ENCODE data around the gene SLC9A9. TPM values are rescaled to one million over a fixed set of nuclear protein-coding genes. Genes with fewer than 3 reads are reported as not detected.

The SLC9A9 gene
- total RNA-seq, 1 experiment from 2014 or later, result 0.84 TPM

DNA sequence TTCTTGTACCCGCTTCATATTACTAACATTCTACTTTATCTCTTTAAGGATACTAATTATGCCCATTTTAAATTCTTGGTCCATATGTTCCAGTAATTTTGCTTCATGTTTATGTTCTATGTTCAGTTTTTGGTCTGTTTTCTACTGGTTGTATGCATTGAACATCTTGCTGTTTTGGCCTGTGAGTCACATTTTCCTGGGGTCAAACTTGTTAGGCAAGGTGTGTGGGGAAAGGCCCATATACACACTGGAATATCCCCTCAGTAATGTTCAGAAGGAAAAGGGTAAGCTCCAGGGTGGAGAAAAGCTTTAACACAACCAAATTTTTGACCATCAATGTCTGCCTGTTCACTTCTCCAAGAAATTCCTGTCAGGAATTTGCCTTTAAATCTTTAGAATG is 337.7 kb downstream of the SLC9A9 start:
- no peak for DNase-seq (ENCODE audit: low read depth)

DNA sequence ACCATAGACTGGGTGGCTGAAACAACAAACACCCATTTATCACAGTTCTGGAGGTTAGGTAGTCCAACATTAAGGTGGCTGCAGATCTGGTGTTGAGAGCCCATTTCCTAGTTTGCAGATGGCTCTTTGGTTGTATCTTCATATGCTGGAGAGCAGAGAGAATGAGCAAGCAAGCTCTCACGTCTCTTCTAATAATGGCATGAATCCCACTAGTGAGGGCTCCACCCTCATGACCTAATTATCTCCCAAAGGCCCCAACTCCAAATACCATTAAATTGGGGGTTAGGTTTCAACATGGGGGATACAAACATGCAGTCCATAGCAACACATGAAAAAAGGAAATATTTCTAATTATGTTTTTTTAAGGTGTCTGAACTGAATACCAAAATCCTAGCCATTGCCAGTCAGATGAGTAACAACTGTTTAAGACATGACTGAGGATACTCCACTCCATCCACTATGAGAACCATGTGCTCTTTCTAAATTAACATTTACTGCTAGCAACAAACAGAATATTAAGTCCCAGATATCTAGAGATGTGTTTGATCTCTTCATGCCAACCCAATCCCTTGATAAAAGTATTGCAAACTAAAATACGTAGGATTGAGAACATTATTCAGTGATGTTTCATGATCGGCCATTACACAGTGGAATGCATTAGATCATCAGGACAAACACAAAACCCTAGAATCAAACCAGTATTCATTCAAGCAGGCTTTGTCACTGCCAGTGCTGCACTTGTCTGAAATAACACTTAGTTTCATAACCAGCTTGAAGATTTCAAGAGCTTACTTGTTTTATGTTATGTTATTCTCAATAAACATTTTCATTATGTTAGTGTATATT is 340.3 kb downstream of the SLC9A9 start:
- DNase-seq (ENCODE audit: low read depth), result peak; percentile 18

DNA sequence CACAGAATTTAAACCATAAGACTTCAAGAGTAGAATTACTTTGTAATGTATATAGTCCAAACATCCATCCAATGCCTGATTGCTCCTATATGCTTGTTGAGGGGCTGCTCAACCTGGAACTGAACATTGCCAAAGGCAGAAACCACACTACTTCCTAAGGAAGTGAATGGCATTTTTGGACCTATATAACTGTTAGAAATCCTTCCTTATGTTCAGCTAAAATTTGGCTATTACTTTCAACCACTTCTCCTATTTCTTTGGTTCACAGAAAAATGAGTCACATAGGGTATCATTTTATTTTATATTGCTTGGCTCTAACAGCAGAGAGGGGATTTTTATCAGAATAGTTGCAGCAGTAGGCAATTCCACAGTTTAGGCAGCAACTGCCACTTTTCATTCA is 342.1 kb downstream of the SLC9A9 start:
- no peak for DNase-seq (ENCODE audit: low read depth)

DNA sequence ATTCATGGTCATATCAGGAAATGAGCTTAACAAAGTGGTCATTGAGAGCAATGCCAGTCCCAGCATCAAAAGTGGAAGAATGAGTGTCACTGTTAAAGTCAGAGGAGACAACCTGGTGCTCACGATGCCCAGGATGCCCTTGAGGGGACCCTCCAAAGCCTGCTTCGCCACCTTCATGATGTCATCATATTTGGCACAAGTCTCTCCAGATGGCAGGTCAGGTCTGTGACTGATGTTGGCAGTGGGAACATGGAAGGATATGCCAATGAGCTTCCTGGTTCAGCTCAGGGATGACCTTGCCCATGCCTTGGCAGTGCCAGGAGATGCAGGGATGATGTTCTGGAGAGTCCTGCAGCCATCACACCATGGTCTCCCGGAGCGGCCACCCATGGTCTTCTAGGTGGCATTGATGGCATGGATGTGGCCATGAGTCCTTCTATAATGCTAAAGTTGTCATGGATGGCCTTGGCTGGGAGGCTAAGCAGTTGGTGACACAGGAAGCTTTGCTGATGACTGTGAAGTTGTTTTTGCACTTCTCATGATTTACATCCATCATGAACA is 344.9 kb downstream of the SLC9A9 start:
- DNase-seq (ENCODE audit: low read depth), result no peak

DNA sequence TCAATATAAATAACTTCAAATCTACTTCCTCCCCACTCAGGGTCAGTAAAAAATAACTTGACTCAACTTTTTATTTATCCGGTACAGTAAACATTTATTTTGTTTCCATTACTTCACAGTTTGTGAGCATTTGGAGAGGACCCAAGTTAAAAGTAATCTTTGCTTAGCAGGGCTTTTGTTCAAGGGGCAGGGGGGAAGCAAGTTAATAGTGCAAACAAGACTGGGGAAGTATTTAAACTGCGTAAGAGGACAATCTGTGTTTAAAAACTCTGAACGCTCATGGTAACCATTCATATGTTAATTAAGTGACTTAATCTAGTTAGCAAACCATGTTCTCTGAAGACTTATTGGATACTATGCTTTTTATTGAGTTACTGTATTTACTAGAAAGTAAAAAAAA is 346.2 kb downstream of the SLC9A9 start:
- no peak for DNase-seq (ENCODE audit: low read depth)

DNA sequence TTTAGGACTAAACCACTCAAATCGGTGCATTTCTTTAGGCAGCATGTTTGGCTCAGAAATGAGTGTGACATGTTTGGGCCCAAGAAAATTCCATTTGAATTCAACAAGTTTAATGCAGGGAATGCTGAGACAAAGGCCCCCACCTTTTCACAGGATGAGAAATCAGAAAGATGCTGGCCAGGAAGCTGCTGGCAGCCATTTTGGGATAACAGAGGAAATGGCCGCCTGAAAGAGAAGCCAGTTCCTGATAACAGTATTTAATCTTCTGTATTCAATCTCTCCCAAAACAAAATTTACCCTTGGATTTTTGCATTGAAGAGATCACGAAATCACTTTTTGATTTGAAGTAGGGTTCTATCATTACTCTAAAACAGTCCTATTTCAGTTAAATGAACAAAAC is 350.9 kb downstream of the SLC9A9 start:
- no peak for DNase-seq (ENCODE audit: low read depth)

DNA sequence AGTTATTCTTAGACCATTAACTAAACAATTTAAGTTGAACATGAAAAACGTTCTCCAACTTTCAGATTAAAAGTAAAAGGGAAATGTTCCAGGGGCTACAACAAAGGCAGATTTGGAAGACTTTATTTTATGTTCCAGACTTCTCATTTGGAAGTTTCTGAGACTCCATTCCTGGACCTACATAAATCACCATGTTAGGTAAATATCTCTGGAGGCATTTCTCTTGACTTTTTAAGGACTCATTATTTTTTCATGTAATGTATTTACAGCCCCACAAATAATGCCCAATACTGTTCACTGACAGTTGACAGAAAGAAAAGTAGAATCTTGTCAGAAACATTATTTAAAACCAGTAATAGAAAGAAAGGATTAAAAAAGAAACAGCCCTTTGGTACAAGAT is 352.1 kb downstream of the SLC9A9 start:
- DNase-seq (ENCODE audit: low read depth), result no peak

DNA sequence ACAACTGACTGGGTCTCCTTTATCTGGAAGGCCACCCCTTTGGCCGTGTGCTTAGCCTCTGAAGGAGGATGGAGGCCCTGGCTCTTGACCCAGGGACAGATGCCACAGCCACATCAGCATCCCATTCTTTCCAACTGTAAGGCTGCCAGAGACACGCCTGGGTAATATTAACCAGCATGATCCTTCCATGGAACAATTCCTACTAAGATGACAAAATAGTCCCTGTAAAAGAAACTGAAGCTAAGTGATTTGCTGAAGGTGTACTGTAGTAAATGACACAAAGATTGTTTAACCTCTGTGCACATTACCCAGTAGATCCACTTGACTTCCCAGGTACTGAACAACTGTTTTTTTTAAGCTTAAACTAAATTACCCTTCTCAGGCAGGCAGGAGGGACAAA is 352.7 kb downstream of the SLC9A9 start:
- no peak for DNase-seq (ENCODE audit: low read depth)

DNA sequence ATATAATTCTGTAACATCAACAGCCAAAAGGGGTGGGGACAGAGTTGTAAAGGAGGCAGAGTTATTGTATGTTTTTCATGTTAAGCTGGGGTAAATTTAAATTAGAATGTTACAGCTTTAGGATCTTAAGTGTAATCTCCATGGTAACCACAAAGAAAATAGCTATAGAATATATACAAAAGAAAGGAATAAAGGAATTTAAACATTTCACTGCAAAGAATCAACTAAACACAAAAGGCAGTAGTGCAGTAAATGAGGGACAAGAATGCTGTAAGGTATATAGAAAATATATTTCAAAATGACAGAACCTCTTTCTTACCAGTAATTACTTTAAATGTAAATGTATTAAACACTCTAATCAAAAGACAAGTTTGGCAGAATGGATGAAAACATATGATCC is 361.7 kb downstream of the SLC9A9 start:
- no peak for DNase-seq (ENCODE audit: low read depth)

DNA sequence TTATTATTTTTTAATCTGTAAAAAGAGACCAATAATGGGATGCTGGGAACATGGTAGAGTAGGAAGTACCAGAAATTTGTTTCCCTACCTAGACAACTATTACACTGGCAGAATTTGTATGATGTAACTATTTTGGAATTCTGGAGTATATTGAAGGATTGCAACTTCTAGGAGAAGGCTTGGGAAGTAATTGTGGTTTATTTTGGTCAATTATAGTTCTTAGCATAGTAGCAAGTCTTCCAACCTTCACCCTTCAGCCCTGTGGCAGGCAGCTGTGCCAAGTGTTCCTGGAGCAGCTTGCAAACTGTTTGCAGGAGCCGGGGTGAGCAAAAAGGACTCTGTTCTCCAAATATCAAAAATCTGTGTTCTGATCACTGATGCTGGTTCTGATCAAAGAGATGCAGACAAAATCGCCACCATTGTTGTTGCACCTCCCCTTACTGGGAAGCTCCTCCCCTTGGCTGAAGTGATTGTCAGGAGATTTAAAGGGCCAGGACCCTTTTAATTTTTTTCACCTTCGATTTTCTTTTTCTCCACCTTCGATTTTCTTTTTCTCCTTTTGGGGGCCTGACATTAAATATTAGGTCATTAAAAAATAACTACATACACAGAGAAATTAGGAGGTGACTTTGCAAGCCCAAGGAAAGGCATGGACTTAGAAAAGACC is 363.3 kb downstream of the SLC9A9 start:
- no peak for DNase-seq (ENCODE audit: low read depth)

DNA sequence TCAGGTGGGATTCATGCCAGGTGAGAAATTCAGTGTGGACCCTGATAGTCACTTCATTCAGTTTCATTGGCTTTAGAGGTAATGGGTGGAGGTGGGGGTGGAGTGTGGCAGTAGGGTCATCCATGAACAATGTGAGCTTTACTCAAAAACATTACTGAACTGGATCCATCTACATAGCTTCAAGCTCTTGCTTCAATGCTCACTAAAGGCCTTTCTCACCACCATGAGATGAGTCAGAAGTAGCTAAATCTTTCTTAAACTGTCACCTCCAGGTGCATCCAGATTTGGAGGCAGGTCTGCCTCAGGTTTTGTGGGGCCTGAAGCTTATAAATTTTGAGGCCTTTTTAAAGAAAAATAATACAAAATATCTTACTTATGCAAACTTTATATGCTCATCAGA is 365.1 kb downstream of the SLC9A9 start:
- DNase-seq (ENCODE audit: low read depth), result no peak

DNA sequence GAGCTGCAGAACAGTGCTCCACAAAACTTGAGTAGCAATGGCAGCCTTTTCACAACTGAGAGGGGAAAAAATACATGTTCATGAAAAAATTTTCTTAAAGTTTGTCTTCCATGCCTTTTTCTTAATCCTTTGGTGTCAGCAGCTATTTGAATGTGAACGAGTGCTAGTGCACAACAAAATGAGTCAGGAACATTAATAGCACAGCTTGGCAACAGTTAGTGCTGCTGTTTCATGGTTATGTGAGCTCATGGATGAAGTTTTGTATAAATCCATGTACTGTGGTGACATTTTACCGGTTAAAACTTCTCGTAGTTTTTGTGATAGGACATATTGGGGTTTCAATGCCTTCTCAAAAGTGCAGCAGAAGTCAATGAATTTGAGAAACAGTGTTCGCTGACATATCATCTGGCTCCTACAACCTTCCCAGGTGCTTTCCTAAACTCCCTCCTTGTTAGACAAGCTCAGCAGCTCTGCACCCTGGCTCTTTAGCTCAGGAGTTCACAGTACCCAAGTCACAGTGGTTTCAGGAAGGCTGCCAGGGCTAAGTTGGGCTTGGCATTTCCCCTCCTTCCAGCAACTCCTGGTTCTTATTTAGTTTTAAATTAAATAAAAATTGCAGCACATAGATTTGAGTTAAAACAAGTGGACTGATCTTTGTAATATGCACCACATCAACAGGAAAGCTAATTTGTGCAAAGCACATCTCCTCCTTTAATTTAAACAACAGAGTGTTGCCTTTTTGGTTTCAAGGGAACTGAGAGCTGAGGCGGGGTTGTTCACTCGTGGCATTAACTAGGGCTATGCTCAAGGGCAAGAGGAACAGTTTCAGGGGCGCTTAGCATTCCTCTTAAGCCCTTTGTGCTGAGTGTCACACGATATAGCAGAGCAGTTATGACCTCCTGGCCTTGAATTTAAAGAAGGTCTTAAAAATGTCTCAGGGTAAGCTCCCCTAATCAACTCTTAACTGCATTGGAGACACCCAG is 365.9 kb downstream of the SLC9A9 start:
- DNase-seq (ENCODE audit: low read depth), result no peak

DNA sequence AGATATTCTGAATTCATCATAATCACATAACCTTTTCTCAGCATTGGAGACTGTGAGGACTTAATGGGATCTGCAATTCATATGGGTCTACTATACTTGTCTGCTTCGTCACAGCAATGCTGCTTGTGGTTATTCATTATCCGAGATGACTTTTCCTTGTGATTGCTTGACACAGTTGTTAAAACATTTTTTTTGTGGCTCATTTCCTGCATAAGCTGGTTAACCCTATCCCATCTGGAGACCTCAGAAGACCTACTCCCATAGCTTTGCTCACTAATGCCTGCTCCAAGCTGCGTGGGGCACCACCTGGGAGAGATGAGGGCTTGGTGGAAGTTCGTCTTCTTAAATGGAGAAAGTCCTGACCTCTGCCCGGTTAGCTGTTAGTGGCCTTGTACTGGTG is 367.9 kb downstream of the SLC9A9 start:
- DNase-seq (ENCODE audit: low read depth), result no peak

DNA sequence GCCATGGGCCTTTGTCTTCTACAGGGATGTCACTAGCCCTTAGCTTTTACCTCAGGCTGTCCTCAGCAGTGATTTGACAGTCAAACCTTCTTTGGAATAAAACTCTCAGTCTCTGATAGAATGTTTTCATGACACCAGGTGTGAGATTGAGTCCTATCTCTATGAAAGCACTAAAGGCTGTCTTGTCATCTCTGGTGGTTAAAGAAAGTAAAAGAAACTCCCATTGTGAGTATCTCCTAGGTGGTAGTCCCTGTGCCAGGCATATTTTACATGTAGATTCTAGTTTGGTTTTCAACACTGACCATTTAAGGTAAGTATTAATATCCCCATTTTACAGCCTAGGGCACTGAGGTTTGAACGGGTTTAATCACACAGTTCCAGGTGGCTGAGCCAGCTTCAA is 368.5 kb downstream of the SLC9A9 start:
- DNase-seq (ENCODE audit: low read depth), result no peak

DNA sequence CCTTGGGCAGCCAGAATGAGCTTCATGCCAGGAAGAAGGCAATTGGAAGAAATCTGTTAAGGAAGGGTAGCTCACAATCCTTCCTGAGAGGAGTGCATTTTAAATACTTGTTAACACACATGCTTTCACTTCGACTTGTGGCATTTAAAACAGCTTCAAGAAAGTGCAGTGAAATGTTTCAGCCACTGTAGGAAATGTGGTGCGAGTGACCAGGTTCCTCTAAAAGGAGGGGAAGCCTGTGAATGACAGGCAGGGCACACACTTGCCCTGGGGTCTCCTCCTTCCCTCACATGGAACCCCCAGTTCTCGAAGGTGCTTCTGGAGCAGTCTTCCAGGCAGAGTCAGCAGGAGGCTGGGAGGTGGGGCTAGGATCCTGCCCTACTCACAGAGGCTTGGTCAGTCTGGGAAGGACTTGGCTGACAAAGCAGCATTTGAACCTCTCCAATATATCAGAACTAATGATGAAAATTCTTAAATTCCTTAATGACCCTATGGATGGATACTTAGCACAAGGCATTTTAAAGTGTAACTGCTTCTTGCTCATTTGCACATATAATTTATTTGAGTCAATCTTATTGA is 370.1 kb downstream of the SLC9A9 start:
- DNase-seq (ENCODE audit: low read depth), result no peak

DNA sequence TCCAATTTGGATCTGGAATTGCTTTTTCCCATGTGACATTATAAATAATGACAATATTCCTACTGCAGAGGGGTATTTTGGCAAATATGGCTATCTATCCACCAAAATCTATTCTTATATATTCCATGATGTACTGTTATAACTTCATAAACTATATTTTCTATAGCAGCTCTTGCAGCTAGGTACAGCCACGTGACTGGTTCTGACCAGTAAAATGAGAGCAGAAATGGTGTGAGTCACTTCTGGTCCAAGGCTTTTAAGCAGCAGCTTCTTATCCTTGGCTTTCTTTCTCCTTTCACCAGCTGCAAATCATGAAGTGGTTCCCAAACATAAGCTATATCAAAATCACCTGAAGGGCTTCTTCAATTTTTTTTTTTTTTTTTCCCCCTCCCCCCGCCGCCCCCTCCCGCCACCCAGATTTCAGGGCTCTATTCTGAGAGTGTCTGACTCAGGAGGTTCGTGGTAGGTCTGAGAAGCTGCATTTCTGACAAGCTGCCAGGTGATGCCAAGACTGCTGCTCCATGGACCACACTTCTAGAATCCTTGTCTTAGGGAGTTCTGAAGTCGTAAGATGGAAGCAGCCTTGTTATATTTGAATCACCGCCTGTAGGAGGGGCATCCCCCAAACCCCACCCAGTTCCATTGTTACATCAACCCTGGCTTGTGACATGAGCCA is 371.2 kb downstream of the SLC9A9 start:
- DNase-seq (ENCODE audit: low read depth), result no peak

DNA sequence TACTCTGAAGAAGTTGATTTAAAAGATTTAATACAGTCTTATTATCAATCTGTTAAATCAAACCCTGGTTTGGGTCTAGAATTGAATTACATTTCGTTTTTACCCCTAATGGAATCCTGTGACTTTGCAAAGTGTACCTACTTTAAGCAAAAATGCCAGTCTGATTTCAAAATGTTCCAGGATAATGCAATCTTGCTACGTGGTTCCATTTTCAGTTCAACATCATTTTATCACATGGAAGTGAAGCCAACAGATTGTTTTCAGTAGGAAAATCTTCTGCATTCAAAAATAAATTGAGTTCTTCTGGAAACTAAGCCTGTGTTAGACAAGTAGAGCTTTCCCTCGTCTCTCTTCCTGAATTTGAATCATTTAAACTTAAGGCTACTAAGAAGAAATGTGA is 372.3 kb downstream of the SLC9A9 start:
- no peak for DNase-seq (ENCODE audit: low read depth)

DNA sequence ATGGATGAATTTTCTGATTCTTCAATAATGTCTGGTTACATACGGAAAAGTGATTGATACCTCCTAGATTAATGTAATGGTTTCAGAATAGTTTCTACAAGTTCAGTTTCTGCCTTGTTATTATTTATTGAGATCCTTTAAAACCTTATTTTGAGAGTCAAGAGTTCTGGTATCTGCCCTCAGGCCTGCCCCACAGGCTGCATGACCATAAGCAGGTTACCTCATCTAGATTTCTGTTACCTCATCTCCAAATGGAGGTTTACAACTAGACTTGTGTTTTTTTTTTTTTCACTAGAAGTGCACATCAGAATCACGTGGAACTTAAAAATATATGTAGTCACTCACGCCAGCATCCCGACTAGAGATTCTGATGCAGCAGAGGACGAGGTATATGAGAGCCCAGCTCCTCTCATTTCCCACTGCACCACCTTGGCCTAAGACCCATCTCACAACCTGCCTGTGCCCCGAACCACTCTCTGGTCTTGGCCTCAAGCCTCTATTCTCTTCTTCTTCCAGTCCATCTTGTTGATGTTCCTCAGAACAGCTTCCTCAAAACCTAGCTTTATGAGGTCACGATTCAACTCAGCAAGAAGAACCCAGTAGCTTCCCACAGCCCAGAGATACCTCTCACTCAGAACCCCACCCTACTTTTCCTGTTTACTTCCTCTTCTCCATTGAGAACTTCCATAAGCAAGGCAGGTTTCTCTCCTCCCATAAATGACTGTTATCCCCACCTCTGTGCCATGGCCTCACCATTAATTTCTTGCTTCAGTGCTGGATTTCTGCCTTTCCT is 375.3 kb downstream of the SLC9A9 start:
- no peak for DNase-seq (ENCODE audit: low read depth)

DNA sequence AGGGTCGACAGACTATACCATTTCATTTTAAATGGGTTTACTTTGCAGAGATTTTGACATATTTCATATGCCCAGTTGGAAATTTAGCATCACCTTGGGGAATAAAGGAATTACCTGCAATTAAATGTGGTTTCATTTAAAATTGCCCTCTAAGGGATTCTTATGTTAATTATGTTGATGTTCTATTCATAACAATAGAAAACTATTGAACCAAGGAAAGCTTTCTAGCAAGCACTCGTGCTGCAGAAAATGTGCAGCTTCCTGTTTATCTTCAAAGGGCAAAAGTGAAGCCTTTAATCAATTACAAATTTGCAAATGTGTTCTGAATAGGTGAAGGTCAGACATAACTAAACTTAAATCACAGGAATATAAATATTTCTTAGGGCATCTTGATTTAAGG is 376.6 kb downstream of the SLC9A9 start:
- DNase-seq (ENCODE audit: low read depth), result no peak

DNA sequence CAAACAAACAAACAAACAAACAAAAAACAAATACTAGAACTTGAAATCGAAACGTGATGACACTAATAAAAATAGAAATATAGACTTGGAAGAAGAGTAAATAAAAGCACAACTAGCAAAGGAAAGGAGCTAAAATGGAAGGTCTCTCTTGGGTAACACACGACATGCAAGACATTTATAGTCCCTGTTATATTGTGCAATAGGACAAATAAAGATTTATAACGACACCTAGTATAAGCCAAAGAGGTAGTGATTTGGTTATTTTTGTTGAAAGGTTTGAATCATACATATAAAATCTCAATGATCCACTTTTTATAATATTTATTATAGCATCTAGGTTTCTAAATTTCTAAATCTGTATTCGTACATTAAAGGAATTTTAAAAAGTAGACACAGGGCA is 379.1 kb downstream of the SLC9A9 start:
- DNase-seq (ENCODE audit: low read depth), result no peak

Data from RPMI7951 (cell line).